Brain microvascular endothelial cell (primary cell): ENCODE measurements around the gene TNS1.

Experiments used
- DNase-seq: peaks from one replicate; pipeline ENCODE4 v3.0.0-alpha.2; 2020
- H3K27ac ChIP-seq: fragments of 250-450 bp; sonication (Bioruptor Pico); 2 replicates; pipeline ENCODE4 v1.5.1; 2020; ENCODE audit warnings: mild to moderate bottlenecking, moderate library complexity
- H3K27me3 ChIP-seq: fragments of 250-450 bp; sonication (Bioruptor Pico); replicated peaks from 2 replicates; pipeline ENCODE4 v1.5.1; 2020; ENCODE audit warnings: mild to moderate bottlenecking
- H3K36me3 ChIP-seq: fragments of 250-450 bp; sonication (Bioruptor Pico); replicated peaks from 2 replicates; pipeline ENCODE4 v1.5.1; 2020; ENCODE audit warnings: mild to moderate bottlenecking
- H3K4me3 ChIP-seq: 2 replicates; pipeline ENCODE4 v1.5.1; 2011; ENCODE audit warnings: low read depth, mild to moderate bottlenecking, control low read depth, low read length, moderate library complexity
- in situ Hi-C: cut with HindIII; loops from 2 replicates; pipeline ENCODE4 v1.10.0; 2017; ENCODE audit warnings: low sequenced_read_pairs, low pct_ligation_motif_present
- TF ChIP-seq, protein P1 (sequence below): IDR thresholded peaks from 2 replicates; pipeline ENCODE4 v1.5.1; 2011; ENCODE audit warnings: low read depth, mild to moderate bottlenecking, moderate library complexity, low read length, control low read depth, inconsistent platforms; ENCODE audit errors: missing control alignments

The TNS1 gene

DNA sequence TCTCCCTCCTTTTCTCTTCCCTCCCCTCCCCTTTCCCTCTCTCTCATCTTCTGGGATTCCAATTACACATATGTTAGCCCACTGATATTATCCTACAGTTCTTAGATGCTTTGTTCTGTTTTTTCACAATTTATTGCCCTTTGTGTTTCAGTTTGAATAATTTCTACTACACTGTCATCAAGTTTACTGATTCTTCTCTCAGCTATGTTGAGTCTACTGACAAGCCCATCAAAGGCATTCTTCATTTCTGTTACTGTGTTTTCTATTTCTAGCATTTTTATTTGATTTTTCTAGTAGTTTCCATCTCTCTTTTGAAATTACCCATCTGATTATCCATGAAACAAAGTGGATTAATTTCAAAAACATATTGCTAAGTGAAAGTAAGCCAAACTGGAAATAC, 219.6 kb downstream of the TNS1 start:
- no peak overlapping the region for H3K27ac ChIP-seq
- H3K36me3 ChIP-seq = no peaks in the 10 kb centered on the region
- H3K4me3 ChIP-seq = no peak overlapping the region
- TF ChIP-seq, protein P1, sequence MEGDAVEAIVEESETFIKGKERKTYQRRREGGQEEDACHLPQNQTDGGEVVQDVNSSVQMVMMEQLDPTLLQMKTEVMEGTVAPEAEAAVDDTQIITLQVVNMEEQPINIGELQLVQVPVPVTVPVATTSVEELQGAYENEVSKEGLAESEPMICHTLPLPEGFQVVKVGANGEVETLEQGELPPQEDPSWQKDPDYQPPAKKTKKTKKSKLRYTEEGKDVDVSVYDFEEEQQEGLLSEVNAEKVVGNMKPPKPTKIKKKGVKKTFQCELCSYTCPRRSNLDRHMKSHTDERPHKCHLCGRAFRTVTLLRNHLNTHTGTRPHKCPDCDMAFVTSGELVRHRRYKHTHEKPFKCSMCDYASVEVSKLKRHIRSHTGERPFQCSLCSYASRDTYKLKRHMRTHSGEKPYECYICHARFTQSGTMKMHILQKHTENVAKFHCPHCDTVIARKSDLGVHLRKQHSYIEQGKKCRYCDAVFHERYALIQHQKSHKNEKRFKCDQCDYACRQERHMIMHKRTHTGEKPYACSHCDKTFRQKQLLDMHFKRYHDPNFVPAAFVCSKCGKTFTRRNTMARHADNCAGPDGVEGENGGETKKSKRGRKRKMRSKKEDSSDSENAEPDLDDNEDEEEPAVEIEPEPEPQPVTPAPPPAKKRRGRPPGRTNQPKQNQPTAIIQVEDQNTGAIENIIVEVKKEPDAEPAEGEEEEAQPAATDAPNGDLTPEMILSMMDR = no peak
- in situ Hi-C loops = no loop called here
- DNase-seq = no peak
- no peaks in the 10 kb centered on the region for H3K27me3 ChIP-seq

DNA sequence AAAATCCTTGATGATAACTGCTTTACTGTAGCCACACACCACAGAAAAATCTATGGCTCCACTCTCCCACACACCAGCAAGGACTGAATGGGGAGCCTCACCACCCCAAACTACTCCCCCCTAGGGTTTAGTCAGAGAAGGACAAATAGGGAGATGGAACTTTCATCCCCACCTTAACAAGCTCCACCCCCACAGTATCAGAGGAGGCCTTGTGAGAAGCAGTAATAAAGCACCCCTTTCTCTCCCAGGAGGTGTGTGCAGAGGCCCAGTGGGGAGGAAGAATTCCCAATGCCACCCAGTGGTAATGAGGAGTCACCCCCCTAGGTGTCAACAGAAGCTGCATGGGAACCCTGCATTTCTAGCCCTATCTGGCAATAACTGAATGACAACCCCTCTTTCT, 224.9 kb downstream of the TNS1 start:
- Histone ChIP-seq H3K4me3 (no peak overlapping the region), H3K27ac (no peak overlapping the region), H3K36me3 (no peaks in the 10 kb centered on the region), H3K27me3 (no peaks in the 10 kb centered on the region)
- TF ChIP-seq, protein P1 = no peak
- in situ Hi-C loops = no loop called here
- no peak for DNase-seq

DNA sequence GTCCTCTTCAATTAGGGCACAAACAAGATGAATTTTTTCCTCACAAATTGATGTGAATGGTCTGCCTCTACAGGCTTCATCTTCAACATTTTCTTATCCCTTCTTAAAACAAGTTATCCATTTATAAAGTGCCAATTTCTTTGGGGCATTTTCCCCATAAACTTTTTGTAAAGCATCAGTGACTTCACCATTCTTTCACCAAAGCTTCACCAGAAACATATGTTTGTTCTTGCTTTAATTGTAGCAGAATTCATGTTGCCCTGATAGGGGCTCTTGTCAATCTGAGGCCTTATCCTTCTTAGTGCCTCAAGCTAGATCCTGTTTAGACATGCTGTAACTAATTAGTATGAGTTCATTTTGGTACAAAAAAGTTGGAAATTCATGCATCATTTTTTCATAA, 226.2 kb downstream of the TNS1 start:
- Histone ChIP-seq H3K4me3 (no peak overlapping the region), H3K27ac (no peak overlapping the region), H3K27me3 (no peaks in the 10 kb centered on the region), H3K36me3 (no peaks in the 10 kb centered on the region)
- no peak for DNase-seq
- TF ChIP-seq, protein P1 = no peak
- in situ Hi-C loops = no loop called here

DNA sequence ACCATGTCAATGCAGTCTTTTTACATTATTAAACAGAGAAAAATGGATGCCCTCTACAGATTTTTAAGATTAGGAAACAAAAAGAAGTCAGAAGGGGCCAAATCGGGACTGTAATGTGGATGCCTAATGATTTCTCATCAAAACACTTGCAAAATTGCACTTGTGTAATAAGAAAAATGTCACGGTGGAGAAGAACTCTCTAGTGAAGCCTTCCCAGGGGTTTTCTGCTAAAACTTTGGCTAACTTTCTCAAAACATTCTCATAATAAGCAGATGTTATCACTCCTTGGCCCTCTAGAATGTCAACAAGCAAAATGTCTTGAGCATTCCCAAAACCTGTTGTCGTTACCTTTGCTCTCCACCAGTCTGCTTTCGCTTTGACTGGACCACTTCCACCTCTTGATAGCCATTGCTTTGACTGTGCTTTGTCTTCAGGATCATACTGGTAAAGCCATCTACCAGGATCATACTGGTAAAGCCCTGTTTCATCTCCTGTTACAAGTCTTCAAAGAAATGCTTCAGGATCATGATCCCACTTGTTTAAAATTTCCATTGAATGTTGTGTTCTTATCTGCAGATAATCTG, 226.8 kb downstream of the TNS1 start:
- Histone ChIP-seq H3K36me3 (no peaks in the 10 kb centered on the region), H3K27me3 (no peaks in the 10 kb centered on the region), H3K4me3 (no peak overlapping the region), H3K27ac (no peak overlapping the region)
- TF ChIP-seq, protein P1 = no peak
- DNase-seq = no peak
- in situ Hi-C loops = no loop called here

DNA sequence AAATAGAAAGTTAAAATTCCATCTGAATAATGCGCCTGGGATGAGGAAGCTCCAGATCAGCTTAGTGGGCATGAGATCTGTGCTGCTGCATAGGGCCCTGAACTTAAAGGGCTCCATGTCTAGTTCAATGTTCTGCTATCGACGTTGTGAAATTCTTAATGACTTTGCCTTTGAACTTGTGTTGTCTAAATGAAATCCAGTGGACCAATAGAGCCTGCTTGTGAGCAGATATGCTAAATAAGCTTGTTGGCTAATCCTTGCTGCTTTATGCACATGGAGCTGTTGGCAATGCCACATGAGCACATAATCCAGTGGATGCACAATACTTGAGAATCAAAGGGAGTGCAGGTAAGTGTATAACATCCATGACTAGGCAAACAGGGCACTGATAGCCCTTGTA, 228.6 kb downstream of the TNS1 start:
- in situ Hi-C loops = no loop called here
- H3K36me3 ChIP-seq = no peaks in the 10 kb centered on the region
- no peak for DNase-seq
- H3K4me3 ChIP-seq = no peak overlapping the region
- H3K27me3 ChIP-seq = no peaks in the 10 kb centered on the region
- TF ChIP-seq, protein P1 = no peak
- H3K27ac ChIP-seq = no peak overlapping the region

DNA sequence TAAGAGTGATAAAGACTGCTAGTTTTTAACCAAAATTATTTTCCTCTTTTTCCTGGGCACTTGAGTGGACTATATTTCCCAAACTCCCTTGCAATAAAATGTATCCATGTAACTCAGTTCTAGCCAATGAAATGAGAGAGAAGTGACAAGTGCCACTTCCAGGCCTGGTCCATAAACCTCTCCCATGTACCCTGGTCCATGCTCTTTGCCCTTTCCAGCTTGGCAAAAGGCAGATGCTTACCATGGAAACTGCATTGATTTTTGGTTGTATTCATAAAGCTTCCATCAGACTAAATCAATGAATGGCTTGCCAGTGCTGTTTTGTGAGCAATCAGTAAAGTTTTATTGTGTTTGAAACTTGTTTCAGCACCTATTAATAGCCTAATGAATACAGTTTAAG, 229.3 kb downstream of the TNS1 start:
- no peaks in the 10 kb centered on the region for H3K27me3 ChIP-seq
- DNase-seq = no peak
- in situ Hi-C loops = no loop called here
- no peak overlapping the region for H3K4me3 ChIP-seq
- TF ChIP-seq, protein P1 = no peak
- no peaks in the 10 kb centered on the region for H3K36me3 ChIP-seq
- H3K27ac ChIP-seq = no peak overlapping the region
